Activated CD4-positive, alpha-beta T cell treated with anti-CD3 and anti-CD28 coated beads, Interleukin-2, amount 50 U/mL, for 24 hours (primary cell): ENCODE data around the gene FBXO7.

ENCODE experiments used
- DNase-seq, 2 donors: peaks; one replicate each; pipeline ENCODE4 v3.0.0-alpha.2; 2020; ENCODE audit warnings: low read depth in 1 of 2, low spot score in 1 of 2

The FBXO7 gene

DNA sequence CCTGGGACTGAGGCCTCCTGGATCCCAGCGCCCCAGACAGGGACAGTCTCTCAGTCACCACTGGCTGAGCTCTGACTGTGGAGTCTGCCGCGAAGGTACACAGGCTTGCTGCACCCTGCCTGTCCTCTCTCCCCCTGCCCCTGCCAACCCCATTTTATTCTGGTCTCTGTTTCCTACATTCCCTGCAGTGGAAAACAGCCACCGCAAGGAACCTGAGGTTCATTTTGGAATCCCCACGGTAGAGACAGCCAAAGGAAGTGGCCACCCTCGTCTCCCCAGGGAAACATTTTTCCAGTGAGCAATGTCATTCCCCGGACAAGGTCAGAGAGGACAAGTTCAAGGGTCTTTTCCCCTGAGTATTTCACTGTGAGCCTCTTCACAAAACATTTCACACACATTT lies 56.6 kb downstream of the FBXO7 start:
- DNase-seq, result no peak

DNA sequence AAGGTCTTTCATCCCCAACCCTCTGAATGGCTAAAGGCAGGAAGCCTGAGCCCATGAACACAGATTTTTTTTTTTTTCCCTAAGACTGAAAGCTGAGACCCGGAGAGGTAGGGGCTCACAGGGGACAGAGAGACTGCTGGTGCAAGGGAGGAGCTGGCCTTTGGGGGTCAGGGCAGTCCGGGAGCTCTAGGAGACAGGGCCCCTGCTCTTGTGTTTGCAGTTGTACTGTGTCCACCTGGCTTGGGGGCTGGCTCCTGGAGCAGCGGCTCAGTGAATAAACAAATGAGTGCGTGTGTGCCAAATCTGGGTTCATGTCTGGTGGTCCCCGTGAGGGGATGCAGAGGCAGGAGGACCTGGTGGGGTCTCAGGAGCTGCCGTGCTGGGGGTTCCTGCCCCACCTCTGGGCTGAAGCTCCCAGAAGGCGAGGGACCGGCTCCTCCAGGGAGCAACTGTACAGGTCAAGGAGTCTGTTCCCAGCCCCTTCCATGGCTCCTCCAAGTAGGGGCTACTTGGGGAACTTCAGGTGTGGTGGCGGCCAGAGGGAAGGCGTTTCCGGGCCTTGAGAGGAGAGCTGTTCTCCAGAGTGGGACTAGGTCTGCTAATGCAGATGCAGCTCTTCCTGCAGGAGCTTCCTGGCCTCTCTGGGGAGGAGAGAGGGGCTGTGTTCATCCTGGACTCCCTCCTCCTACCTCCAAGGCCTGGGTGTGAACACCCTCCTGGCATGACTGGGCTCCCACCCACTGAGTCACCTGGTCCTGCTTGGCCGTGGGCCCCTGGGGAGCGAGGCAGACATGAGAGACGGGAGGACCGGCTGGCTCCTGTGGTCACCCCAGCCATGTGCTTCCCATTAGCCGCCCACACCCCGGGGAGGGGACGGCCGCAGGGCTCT lies 57.6 kb downstream of the FBXO7 start:
- DNase-seq, result no peak

DNA sequence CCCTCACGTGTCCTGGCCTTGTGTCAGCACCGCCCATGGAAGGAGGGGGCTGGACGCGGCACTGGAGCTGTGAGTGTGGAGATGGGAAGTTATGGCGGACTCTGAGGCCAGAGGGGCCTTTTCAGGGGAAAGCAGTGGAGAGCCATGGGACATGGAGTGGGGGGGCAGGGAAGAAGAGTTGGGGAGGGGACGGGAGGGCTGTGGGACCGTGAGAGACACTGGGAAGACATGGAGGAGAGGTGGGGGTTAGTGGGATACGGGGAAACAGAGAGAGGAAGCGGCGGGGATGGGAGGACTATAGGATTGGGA lies 58.2 kb downstream of the FBXO7 start:
- no peak for DNase-seq

DNA sequence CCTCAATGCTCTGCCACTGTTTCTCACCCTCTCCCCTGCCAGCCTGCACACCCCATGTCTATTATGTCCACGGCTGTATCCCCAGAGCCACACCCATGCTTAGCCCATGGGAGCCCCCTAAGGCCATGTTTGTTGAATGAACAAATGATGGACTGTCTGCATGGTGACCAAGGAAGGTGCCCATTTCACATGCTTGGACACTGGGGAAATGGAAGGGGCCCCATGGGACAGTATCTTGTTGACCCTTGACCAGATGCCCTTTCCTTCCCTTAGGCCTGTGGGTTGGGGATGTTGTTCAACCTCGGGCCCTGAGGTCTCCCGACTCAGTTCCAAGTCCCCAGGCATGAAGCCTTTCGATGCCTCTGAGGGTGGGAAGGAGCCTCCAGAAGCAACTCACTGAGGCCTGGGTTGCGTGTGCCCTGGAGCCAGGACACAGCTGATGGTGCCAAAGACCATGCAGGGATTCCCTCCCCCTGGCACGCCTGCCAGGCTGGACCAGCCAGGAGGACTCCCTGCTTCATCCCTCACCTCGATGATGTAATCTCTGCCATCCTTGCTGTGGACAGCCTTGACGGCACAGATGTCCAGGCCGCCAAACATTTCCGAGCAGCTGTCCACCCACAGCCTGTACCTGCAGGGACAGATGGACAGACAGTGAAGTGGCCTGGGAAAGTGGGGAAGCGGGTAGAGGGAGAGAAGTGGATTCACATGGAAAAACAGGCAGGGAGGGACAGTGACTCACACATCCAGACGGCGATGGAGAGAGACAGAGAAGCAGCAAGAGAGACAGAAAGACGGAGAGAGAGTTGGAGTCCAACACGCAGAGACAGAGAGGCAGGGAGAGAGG lies 58.9 kb downstream of the FBXO7 start:
- DNase-seq, result no peak

DNA sequence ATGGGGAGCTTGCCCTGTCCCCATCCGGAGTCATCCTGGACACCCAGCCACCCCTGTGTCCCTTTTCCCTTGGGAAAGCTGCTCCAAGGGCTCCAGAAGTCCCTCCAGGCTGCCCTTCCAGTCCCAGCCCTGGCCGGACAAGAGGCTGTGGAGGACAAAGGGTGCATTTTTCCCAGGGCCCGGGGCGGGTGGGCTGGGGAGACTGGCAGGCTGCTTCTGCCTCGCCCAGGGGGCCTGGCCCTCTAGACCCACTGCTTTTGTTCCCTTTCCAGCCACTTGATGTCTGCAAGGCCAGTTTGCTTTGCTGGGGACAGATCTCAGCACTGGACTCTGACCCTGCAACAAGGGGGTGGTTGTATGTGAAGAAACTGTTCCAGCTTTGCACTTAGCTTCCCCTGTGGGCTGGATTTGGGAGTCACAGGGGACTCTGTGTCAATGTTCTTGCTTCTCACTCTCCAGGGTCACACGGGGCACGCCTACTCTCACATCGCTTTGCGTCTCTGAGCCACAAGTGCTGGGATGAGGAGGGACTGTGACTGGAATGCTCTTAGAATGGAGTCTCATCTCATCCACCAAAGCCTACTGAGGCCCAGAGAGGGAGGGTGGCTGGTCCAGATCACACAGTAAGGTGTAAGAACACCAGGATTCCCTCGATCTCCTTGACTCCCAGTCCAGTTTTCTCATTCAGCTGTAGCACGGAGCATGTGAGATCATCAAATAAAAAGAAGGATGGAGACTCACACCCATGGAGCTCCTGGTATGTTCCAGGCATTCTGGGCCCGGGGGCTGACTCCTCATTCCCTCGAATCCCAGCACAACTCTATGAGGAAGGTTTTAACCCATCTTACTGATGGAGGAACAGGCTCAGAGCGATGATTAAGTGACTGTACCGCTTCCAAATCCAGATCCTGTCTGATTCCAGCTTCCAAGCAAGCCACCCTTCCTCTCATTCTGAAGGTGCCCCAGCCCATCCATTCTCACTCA lies 59.9 kb downstream of the FBXO7 start:
- DNase-seq, result no peak

- no peak for DNase-seq
These were observed 61.0 kb downstream of the FBXO7 start for GRCh38 chr22:32535531-32536190.

GRCh38 chr22:32536352-32536751 lies 61.7 kb downstream of the FBXO7 start:
- DNase-seq, result no peak

GRCh38 chr22:32538521-32538920 lies 63.9 kb downstream of the FBXO7 start:
- no peak for DNase-seq

DNA sequence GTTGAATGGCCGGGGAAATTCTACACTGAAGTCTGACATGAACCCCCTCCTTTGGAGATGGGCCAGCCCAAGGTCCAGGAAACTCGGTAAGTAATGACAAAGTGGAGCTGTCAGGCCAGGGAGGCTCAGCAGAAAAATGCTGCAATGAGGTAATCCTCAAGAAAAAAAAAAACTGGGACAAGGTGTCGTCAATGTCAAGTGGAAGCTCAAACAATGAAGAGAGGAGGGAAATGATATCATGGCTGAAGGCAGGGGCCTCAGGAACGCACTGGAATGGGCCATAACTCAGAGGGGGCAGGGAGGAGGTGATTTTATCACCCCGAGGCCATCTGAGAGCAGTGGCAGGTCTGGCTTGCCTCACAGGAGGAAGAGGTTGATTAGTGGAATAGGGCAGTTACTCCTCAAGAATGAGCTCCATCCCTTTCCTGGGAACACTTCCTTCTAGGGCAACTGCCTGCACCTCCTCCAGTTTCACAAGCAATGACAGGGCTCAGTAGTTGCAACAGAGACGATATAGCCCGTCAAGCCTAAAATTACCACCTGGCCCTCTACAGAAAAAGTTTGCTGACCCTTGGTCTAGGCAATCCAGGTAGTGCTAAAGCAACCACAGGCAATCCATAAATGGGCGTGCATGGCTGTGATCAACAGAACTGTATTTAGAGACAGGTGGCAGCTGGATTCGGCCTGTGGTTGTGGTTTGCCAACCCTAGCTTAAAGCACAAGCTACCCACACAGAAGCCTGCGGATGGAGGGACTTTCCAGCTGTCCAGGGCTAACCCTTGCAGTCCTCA lies 65.2 kb downstream of the FBXO7 start:
- no peak for DNase-seq

DNA sequence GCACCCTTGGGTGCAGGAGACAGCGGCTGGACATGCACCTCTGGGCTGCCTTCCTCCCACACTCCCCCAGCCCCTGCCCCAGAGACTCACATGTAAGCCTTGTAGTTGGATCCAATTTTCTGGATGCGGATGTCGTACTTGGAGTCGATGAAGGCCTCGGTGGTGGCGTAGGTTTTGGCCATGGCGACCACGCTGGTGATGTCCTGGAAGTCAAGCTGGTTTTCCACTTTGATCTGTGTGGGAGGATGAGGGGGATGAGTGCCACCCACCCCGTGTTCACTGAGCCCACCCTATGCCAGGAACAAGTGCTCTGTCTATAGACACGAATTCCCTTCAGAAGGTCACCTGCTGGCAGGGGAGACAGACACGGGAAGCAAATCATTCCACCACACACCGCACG lies 66.9 kb downstream of the FBXO7 start:
- DNase-seq, result no peak

DNA sequence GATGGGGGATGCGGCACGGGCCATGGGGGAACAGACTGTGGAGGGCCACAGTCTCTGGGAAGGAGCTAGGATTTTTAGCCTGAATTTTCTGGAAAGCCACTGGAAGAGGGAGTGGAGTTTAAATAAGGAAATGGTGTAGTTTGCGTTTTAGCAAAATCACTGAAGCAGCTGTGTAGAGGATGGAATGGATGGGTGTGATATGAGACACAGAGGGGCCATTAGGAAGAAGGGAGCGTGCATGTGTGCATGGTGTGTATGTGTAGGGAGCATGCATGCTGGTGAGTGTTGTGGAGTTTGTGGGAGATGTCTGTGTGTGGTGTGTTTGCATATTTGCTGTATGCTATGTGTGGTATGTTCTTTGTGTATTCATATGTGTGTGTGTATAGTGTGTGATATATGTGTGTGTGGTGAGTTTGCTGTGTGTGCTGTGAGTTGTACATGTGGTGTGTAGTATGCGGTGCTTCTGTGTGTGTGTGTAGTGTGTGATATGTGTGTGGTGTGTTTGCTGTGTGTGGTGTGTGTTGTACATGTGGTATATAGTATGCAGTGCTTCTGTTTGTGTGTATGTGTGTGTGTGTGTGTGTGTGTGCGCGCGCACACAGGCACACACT lies 67.6 kb downstream of the FBXO7 start:
- DNase-seq, result no peak

DNA sequence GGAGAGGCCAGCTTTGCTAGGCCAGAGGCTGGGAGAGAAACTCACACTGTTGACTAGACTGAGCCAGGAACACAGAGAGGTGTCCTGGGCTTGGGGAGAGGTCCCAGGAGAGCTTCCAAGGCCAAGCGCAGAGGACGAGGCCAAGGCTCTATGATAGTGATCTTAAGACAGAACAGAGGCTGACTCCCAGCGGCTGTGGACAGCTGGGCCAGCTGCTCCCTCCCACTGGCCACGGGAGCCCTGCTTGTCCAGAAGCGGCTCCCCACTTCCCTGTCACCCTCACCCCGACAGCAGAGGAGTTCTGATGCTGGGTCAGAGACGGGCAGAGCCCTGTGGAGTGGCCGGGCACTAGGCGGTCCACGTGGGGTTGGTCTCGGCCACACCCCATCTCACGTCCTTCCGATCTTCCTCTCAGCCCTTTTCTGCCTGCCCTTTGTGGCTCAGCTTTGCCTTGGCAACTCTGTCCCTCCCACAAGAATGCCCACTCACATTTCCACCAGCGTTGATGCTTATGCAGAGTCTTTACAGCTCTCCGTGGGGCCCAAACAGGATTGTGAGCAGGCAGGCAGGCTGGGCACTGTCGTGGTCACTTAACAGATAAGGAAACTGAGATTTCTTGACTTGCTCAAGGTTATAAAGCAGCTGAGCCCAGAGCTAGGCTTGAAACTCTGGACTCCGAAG lies 68.2 kb downstream of the FBXO7 start:
- no peak for DNase-seq

GRCh38 chr22:32544953-32545558 lies 70.4 kb downstream of the FBXO7 start:
- DNase-seq, result no peak

GRCh38 chr22:32545801-32546200 lies 71.2 kb downstream of the FBXO7 start:
- no peak for DNase-seq

- no peak for DNase-seq
These were observed 71.9 kb downstream of the FBXO7 start for GRCh38 chr22:32546496-32546895.

- DNase-seq, result no peak
These were observed 72.3 kb downstream of the FBXO7 start for GRCh38 chr22:32546935-32547334.

- no peak for DNase-seq
These were observed 73.4 kb downstream of the FBXO7 start for GRCh38 chr22:32548039-32548438.
